SK-N-SH treated with all-trans-retinoic acid at 6 μM for 48 hours (cell line): ENCODE data around the gene MCTP2.

Experiments used
- BACH2 ChIP-seq: fragments of 250-450 bp; sonication (Bioruptor Pico); IDR thresholded peaks from 2 replicates; pipeline ENCODE4 v1.9.0; 2021; ENCODE audit warnings: mild to moderate bottlenecking, borderline replicate concordance
- PATZ1 ChIP-seq: fragments of 250-450 bp; sonication (Bioruptor Pico); IDR thresholded peaks from 2 replicates; pipeline ENCODE4 v1.8.0; 2020; ENCODE audit warnings: mild to moderate bottlenecking, moderate library complexity, borderline replicate concordance
- ZNF8 ChIP-seq: fragments of 450-650 bp; formaldehyde crosslinking; IDR thresholded peaks from 2 replicates; pipeline ENCODE4 v1.5.0; 2020; ENCODE audit warnings: mild to moderate bottlenecking, moderate library complexity

DNA sequence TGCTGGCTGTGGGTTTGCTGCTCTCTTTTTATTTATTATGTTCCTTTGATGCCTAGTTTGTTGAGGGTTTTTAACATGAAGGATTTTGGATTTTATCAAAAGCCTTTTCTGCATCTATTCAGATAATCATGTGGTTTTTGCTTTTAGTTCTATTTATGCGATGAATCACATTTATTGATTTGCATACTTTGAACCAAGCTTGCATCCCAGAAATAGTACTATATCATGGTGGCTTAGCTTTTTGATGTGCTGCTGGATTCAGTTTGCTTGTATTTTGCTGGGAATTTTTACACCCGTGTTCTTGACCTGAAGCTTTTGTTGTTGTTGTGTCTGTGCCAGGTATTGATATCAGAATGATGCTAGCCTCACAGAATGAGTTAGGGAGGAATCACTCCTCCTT is 48.4 kb downstream of the MCTP2 start:
- TF ChIP-seq ZNF8, result no peak
- TF ChIP-seq PATZ1, result no peak
- no peak for TF ChIP-seq BACH2 (CRISPR knock-in tag)
